ENCODE measurements around the gene SIGLECL1.
"Not testable (repeated sequence)": the region's sequence is repeated elsewhere in the genome, so short reads cannot be mapped to it uniquely, and the experiment has no call there.

Gene SIGLECL1

GRCh38 chr19:51250786-51251467 is at the start of gene SIGLECL1:
Gene SIGLECL1, plus strand, starts transcription at chr19:51251080. Its CDS starts 12,993 bp downstream, at chr19:51264073.
- no peak for DNase-seq

GRCh38 chr19:51201712-51202111 is 49.2 kb upstream of the SIGLECL1 start:
- DNase-seq: no peak

- DNase-seq: no peak
These were observed 47.0 kb upstream of the SIGLECL1 start for GRCh38 chr19:51203916-51204315.

GRCh38 chr19:51204321-51204720 is 46.6 kb upstream of the SIGLECL1 start:
- DNase-seq: no peak

- DNase-seq: no peak
These were observed 43.1 kb upstream of the SIGLECL1 start for GRCh38 chr19:51207747-51208146.

- no peak for DNase-seq
These were observed 40.6 kb upstream of the SIGLECL1 start for GRCh38 chr19:51210191-51210784.

GRCh38 chr19:51210874-51211361 is 40.0 kb upstream of the SIGLECL1 start:
- not testable (repeated sequence) for DNase-seq

- no peak for DNase-seq
These were observed 39.0 kb upstream of the SIGLECL1 start for GRCh38 chr19:51211833-51212232.

- no peak for DNase-seq
These were observed 31.6 kb upstream of the SIGLECL1 start for GRCh38 chr19:51219307-51219706.

- DNase-seq: no peak
These were observed 30.9 kb upstream of the SIGLECL1 start for GRCh38 chr19:51219971-51220370.

GRCh38 chr19:51220996-51221395 is 29.9 kb upstream of the SIGLECL1 start:
- no peak for DNase-seq

GRCh38 chr19:51224163-51224641 is 26.7 kb upstream of the SIGLECL1 start:
- no peak for DNase-seq

- DNase-seq: not testable (repeated sequence)
These were observed 25.9 kb upstream of the SIGLECL1 start, which contains the start of gene CD33 for GRCh38 chr19:51224898-51225393. Gene CD33, plus strand, starts transcription at chr19:51225080. Its CDS starts 39 bp downstream, at chr19:51225119.

GRCh38 chr19:51226067-51226466 is 24.8 kb upstream of the SIGLECL1 start:
- no peak for DNase-seq

- DNase-seq: no peak
These were observed 23.6 kb upstream of the SIGLECL1 start for GRCh38 chr19:51227326-51227725.

- DNase-seq: no peak
These were observed 22.9 kb upstream of the SIGLECL1 start for GRCh38 chr19:51227966-51228365.

GRCh38 chr19:51240866-51241265 is 10.0 kb upstream of the SIGLECL1 start:
- no peak for DNase-seq

- DNase-seq: no peak
These were observed 7.8 kb upstream of the SIGLECL1 start for GRCh38 chr19:51242881-51243630.

GRCh38 chr19:51246164-51246552 is 4.7 kb upstream of the SIGLECL1 start:
- no peak for DNase-seq

- DNase-seq: no peak
These were observed 2.8 kb upstream of the SIGLECL1 start for GRCh38 chr19:51247972-51248590.

GRCh38 chr19:51251468-51251820 is 564 bp downstream of the SIGLECL1 start:
- no peak for DNase-seq

- DNase-seq: no peak
These were observed 1.6 kb downstream of the SIGLECL1 start for GRCh38 chr19:51252306-51253079.

Data from NCI-H2107 (cell line).